ENCODE data around the gene ARMC7. TPM values are rescaled to one million over a fixed set of nuclear protein-coding genes. Genes with fewer than 3 reads are reported as not detected.

ARMC7 gene
- total and polyA plus RNA-seq, 10 of the 15 experiments (the other 5 are each of a cell fraction or from before 2014, with no cell fraction given) = 1.5 to 19.8 (median 6.3) TPM

DNA sequence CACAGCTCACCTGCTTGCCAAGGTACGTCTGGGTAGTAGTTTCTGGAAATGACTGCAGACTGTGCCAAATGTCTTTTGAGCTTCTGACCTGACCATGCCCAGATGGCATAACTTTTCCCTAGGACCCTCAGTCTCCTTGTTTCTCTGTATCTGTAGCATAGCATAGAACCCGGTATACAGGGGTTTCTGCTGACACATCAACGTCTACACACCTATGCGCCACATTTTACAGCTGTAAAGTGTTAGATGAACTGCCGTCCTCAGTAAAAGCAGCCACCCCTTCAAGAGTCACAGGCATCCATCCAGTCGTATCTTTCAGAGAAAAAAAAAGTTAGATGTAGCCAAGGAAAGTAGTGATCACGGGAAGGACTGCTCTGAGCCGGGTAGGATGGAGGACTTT lies 45.3 kb upstream of the ARMC7 start:
- Histone ChIP-seq H3K4me2 (ENCODE audit: control insufficient read depth, insufficient read depth) (no peak overlapping the region), H3K9me3 (replicated peaks; ENCODE audit: control insufficient read depth, insufficient read depth, low read length) (no peaks in the 10 kb centered on the region), H3K9ac (ENCODE audit: control insufficient read depth, insufficient read depth, low read length) (no peak overlapping the region), H3K27ac (ENCODE audit: control insufficient read depth, insufficient read depth) (no peak overlapping the region), H2AFZ (ENCODE audit: control insufficient read depth, low read depth, low read length) (no peak overlapping the region), H3K27me3 (replicated peaks in 1 of 2; ENCODE audit: control insufficient read depth in 2 of 2, insufficient read depth in 2 of 2, low read length in 1 of 2) (no peaks in the 10 kb centered on the region), H3K4me3 (no peak overlapping the region), H3K79me2 (ENCODE audit: control insufficient read depth, insufficient read depth, low read length) (no peaks in the 10 kb centered on the region), H3K4me1 (ENCODE audit: control insufficient read depth, insufficient read depth, low read length) (peaks cover 15% of the 10 kb centered on the region), H3K36me3 (ENCODE audit: control insufficient read depth in 2 of 2, insufficient read depth in 2 of 2, low read length in 1 of 2) (peaks cover 4 to 14% of the 10 kb centered on the region in 2 experiments; a peak in 3 of 4 replicates), H4K20me1 (ENCODE audit: control insufficient read depth, insufficient read depth) (no peaks in the 10 kb centered on the region)
- RAD21 ChIA-PET (ENCODE audit: unreplicated experiment) = interaction anchor here (1.0 to 1.6 kb wide), 3 partner anchors 41 to 137 kb away, joined by 3 to 4 read pairs (median 3); no protein-coding TSS in a partner anchor
- intact Hi-C loops (cut with micrococcal nuclease; ENCODE audit: unreplicated experiment) = no loop called here
- DNase-seq (ENCODE audit: low read depth, low spot score) = no peak
- no peak for FAIRE-seq
- TF ChIP-seq CREB1 (IDR thresholded peaks at IDR 0.05; ENCODE audit: low read depth) = no peak
- TF ChIP-seq BRCA1 (IDR thresholded peaks at IDR 0.05; ENCODE audit: low read depth, low read length) = no peak
- TF ChIP-seq EED (IDR thresholded peaks at IDR 0.05; ENCODE audit: low read depth) = no peak
- no peak for TF ChIP-seq MTA3 (IDR thresholded peaks at IDR 0.05; ENCODE audit: borderline replicate concordance, low read length)
- TF ChIP-seq PML (IDR thresholded peaks at IDR 0.05; ENCODE audit: low read length) = no peak
- TF ChIP-seq ZNF24 (IDR thresholded peaks at IDR 0.05) = no peak
- TF ChIP-seq KDM1A (IDR thresholded peaks at IDR 0.05; ENCODE audit: borderline replicate concordance) = no peak
- no peak for TF ChIP-seq CBFB (IDR thresholded peaks at IDR 0.05; ENCODE audit: low read depth)
- no peak for TF ChIP-seq NBN (IDR thresholded peaks at IDR 0.05)
- no peak for TF ChIP-seq NR2F1 (conservative IDR thresholded peaks at IDR 0.05)
- TF ChIP-seq SUZ12 (IDR thresholded peaks at IDR 0.05; ENCODE audit: unreplicated experiment) = no peak
- TF ChIP-seq CREM (IDR thresholded peaks at IDR 0.05; ENCODE audit: low read depth) = no peak
- TF ChIP-seq HDAC6 (IDR thresholded peaks at IDR 0.05; ENCODE audit: unreplicated experiment) = no peak
- no peak for TF ChIP-seq ETV6 (conservative IDR thresholded peaks at IDR 0.05 in 1 of 2, IDR thresholded peaks at IDR 0.05 in 1 of 2; ENCODE audit: borderline replicate concordance in 1 of 2, low read depth in 1 of 2)
- no peak for TF ChIP-seq MAX (IDR thresholded peaks at IDR 0.05; ENCODE audit: low read depth, low read length)
- TF ChIP-seq MEF2A (IDR thresholded peaks at IDR 0.05; ENCODE audit: insufficient read depth, low read depth, low read length) = no peak
- no peak for TF ChIP-seq NR2C1 (IDR thresholded peaks at IDR 0.05)
- TF ChIP-seq ZNF217 (IDR thresholded peaks at IDR 0.05) = no peak
- 88% methylated on average over 8 of the region's 8 CpGs for WGBS (ENCODE audit: insufficient coverage, insufficient replicate concordance, low lambda C conversion rate, missing lambda C conversion rate)
- in situ Hi-C loops (cut with MboI) = no loop called here
- CTCF ChIA-PET = no interaction called here
- no TSS peak for BruUV-seq (replicated peaks)
- SMC1A ChIA-PET (ENCODE audit: uncharacterized antibody, unreplicated experiment) = no interaction called here
- POLR2A ChIA-PET = no interaction called here
- ATAC-seq = no peak

Measured in GM12878 (cell line).